Nephron progenitor cell (in vitro differentiated cells): Measurements from ENCODE around the gene RPGRIP1L.

Experiments used
- DNase-seq: peaks from one replicate; pipeline ENCODE4 v3.0.0; 2021
- H3K27ac Mint-ChIP-seq: 2 replicates; pipeline ENCODE4 v1.8.0; 2021; ENCODE audit warnings: mild to moderate bottlenecking, moderate library complexity, mixed read lengths
- H3K27me3 Mint-ChIP-seq: 2 replicates; pipeline ENCODE4 v1.8.0; 2021; ENCODE audit warnings: mild to moderate bottlenecking, low read depth, mixed read lengths; ENCODE audit not compliant: poor library complexity
- H3K36me3 Mint-ChIP-seq: 2 replicates; pipeline ENCODE4 v1.8.0; 2021; ENCODE audit warnings: low read depth, mixed read lengths
- H3K4me1 Mint-ChIP-seq: 2 replicates; pipeline ENCODE4 v1.8.0; 2021; ENCODE audit warnings: mixed read lengths
- H3K4me3 Mint-ChIP-seq: 2 replicates; pipeline ENCODE4 v1.8.0; 2021; ENCODE audit warnings: mild to moderate bottlenecking, moderate library complexity, mixed read lengths
- H3K9me3 Mint-ChIP-seq: 2 replicates; pipeline ENCODE4 v1.8.0; 2021; ENCODE audit warnings: mild to moderate bottlenecking, moderate library complexity, mixed read lengths
- CTCF ChIP-seq: fragments of 200-600 bp; sonication (generic); IDR thresholded peaks from 2 replicates; pipeline ENCODE4 v1.5.0; 2021; ENCODE audit warnings: antibody characterized with exemption

The RPGRIP1L gene

GRCh38 chr16:53620476-53620875 is 83.2 kb downstream of the RPGRIP1L start:
- TF ChIP-seq CTCF: no peak
- no peaks in the 10 kb centered on the region for H3K4me1 Mint-ChIP-seq
- peaks cover 4% of the 10 kb centered on the region for H3K9me3 Mint-ChIP-seq
- no peak for DNase-seq
- H3K4me3 Mint-ChIP-seq: no peak overlapping the region
- H3K27ac Mint-ChIP-seq: no peak overlapping the region
- H3K36me3 Mint-ChIP-seq: peaks cover 34% of the 10 kb centered on the region
- H3K27me3 Mint-ChIP-seq: peaks cover 4% of the 10 kb centered on the region

GRCh38 chr16:53619235-53619634 is 84.4 kb downstream of the RPGRIP1L start:
- Mint-ChIP-seq H3K27me3 (peaks cover 4% of the 10 kb centered on the region), H3K4me1 (no peaks in the 10 kb centered on the region), H3K9me3 (peaks cover 4% of the 10 kb centered on the region), H3K27ac (no peak overlapping the region), H3K4me3 (no peak overlapping the region), H3K36me3 (peaks cover 36% of the 10 kb centered on the region)
- TF ChIP-seq CTCF: no peak
- no peak for DNase-seq

GRCh38 chr16:53614346-53614745 is 89.3 kb downstream of the RPGRIP1L start:
- no peak for DNase-seq
- Mint-ChIP-seq H3K4me1 (peaks cover 35% of the 10 kb centered on the region), H3K36me3 (peaks cover 37% of the 10 kb centered on the region), H3K4me3 (no peak overlapping the region), H3K27ac (no peak overlapping the region), H3K9me3 (no peaks in the 10 kb centered on the region), H3K27me3 (no peaks in the 10 kb centered on the region)
- TF ChIP-seq CTCF: no peak

GRCh38 chr16:53612003-53612402 is 91.7 kb downstream of the RPGRIP1L start:
- Mint-ChIP-seq H3K27ac (no peak overlapping the region), H3K27me3 (no peaks in the 10 kb centered on the region), H3K4me3 (no peak overlapping the region), H3K36me3 (peaks cover 21% of the 10 kb centered on the region), H3K4me1 (peaks cover 46% of the 10 kb centered on the region), H3K9me3 (no peaks in the 10 kb centered on the region)
- TF ChIP-seq CTCF: no peak
- no peak for DNase-seq

- peak overlapping the region; percentile 39 for H3K4me3 Mint-ChIP-seq
- H3K27ac Mint-ChIP-seq: peak overlapping the region; percentile 66
- TF ChIP-seq CTCF: no peak
- DNase-seq: peak; percentile 30
- H3K36me3 Mint-ChIP-seq: peaks cover 26% of the 10 kb centered on the region
- H3K4me1 Mint-ChIP-seq: peaks cover 46% of the 10 kb centered on the region
- no peaks in the 10 kb centered on the region for H3K9me3 Mint-ChIP-seq
- no peaks in the 10 kb centered on the region for H3K27me3 Mint-ChIP-seq
Observed at GRCh38 chr16:53611179-53611696, 92.4 kb downstream of the RPGRIP1L start.

- peak overlapping the region; percentile 38 for H3K4me3 Mint-ChIP-seq
- H3K4me1 Mint-ChIP-seq: peaks cover 46% of the 10 kb centered on the region
- H3K27me3 Mint-ChIP-seq: no peaks in the 10 kb centered on the region
- no peaks in the 10 kb centered on the region for H3K9me3 Mint-ChIP-seq
- no peak for DNase-seq
- peak overlapping the region; percentile 88 for H3K27ac Mint-ChIP-seq
- TF ChIP-seq CTCF: no peak
- peaks cover 43% of the 10 kb centered on the region for H3K36me3 Mint-ChIP-seq
Observed at GRCh38 chr16:53609536-53609935, 94.1 kb downstream of the RPGRIP1L start.
